Progenitor cell of endocrine pancreas (in vitro differentiated cells): ENCODE measurements around the gene ZXDC. TPM values are rescaled to one million over a fixed set of nuclear protein-coding genes. Genes with fewer than 3 reads are reported as not detected.

Experiments
- DNase-seq: peaks from one replicate; pipeline ENCODE4 v3.0.0; 2021; ENCODE audit warnings: low spot score; ENCODE audit not compliant: unreplicated experiment
- H3K27ac Mint-ChIP-seq: 2 replicates; pipeline ENCODE4 v1.8.0; 2021; ENCODE audit warnings: mild to moderate bottlenecking, moderate library complexity, mixed read lengths
- H3K27me3 Mint-ChIP-seq: 2 replicates; pipeline ENCODE4 v1.8.0; 2021; ENCODE audit warnings: mixed read lengths
- H3K36me3 Mint-ChIP-seq: 2 replicates; pipeline ENCODE4 v1.8.0; 2022; ENCODE audit warnings: mixed read lengths; ENCODE audit not compliant: insufficient read depth
- H3K4me1 Mint-ChIP-seq: 2 replicates; pipeline ENCODE4 v1.8.0; 2021; ENCODE audit warnings: low read depth, mixed read lengths
- H3K4me3 Mint-ChIP-seq: 2 replicates; pipeline ENCODE4 v1.8.0; 2021; ENCODE audit warnings: low read depth, mild to moderate bottlenecking, moderate library complexity, mixed read lengths
- H3K9me3 Mint-ChIP-seq: 2 replicates; pipeline ENCODE4 v1.8.0; 2021; ENCODE audit warnings: low read depth, mixed read lengths
- total RNA-seq: library from RNA; stranded (reverse); gene quantifications from 2 replicates; pipeline ENCODE4 v1.2.1, GENCODE V29; 2021
- TF ChIP-seq, protein P1 (sequence below): fragments of 200-600 bp; sonication (generic); IDR thresholded peaks from one replicate; pipeline ENCODE4 v1.5.0; 2021; ENCODE audit warnings: antibody characterized with exemption, mild to moderate bottlenecking; ENCODE audit not compliant: unreplicated experiment

Gene ZXDC
- total RNA-seq, 1 donor from 2014 or later, result 40.5 TPM

DNA sequence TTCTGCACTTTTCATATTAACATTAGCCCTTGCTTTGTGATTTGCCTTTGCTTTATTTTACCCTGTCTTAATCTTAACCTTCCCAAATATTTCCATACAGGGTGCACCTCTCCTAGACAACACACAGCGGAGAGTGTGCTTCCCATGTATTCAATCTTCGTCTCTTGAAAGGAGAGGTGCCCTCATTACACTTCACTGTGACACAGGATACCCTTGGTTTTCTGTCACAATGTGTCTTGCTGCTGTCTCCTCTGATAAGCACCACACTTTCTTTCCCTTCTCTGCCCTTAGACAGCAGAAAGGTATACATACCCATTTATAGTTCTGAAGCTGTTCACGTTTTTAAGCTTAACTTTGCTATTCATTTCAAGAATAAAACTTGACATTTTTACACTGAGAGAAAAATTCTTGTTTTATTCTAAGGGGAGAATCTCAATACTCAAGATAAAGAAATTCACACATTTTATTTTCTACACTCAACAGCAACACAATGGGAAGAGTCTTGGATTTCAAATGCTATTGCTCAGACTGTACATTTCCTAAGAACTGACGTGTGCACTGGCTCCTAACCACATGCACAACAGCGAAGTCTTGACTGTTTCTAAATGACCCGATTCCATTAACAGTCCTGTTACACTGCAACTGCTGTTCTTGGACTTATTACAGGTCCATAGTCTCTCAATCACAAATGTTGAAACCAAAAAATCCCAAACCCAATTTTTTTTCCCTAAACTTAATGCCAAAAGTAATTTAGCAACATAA lies 21.1 kb downstream of the ZXDC start:
- H3K9me3 Mint-ChIP-seq, result no peaks in the 10 kb centered on the region
- peaks cover 19% of the 10 kb centered on the region for H3K36me3 Mint-ChIP-seq
- H3K4me1 Mint-ChIP-seq, result no peaks in the 10 kb centered on the region
- H3K4me3 Mint-ChIP-seq, result no peak overlapping the region
- H3K27ac Mint-ChIP-seq, result no peak overlapping the region
- no peak for DNase-seq
- TF ChIP-seq, protein P1, sequence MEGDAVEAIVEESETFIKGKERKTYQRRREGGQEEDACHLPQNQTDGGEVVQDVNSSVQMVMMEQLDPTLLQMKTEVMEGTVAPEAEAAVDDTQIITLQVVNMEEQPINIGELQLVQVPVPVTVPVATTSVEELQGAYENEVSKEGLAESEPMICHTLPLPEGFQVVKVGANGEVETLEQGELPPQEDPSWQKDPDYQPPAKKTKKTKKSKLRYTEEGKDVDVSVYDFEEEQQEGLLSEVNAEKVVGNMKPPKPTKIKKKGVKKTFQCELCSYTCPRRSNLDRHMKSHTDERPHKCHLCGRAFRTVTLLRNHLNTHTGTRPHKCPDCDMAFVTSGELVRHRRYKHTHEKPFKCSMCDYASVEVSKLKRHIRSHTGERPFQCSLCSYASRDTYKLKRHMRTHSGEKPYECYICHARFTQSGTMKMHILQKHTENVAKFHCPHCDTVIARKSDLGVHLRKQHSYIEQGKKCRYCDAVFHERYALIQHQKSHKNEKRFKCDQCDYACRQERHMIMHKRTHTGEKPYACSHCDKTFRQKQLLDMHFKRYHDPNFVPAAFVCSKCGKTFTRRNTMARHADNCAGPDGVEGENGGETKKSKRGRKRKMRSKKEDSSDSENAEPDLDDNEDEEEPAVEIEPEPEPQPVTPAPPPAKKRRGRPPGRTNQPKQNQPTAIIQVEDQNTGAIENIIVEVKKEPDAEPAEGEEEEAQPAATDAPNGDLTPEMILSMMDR, result no peak
- no peaks in the 10 kb centered on the region for H3K27me3 Mint-ChIP-seq

DNA sequence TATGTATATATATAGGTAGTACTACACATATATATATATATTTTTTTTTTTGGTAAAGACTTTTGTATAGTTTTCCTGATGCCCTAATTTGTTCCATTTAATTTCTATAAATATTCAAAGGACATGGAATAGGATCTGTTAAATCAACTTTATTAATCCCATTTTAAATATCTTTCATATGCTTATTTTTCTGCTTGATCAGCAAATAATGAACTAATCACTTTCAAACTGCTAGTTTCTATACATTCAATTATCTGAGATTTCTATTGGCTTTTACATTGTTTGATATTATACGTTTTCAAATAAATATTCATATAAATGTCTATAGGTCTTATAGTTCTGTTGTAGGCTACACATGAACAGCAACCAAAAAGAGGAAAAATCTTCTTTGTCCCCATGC lies 21.7 kb downstream of the ZXDC start:
- Mint-ChIP-seq H3K4me1 (no peaks in the 10 kb centered on the region), H3K4me3 (no peak overlapping the region), H3K36me3 (peaks cover 19% of the 10 kb centered on the region), H3K27me3 (no peaks in the 10 kb centered on the region), H3K9me3 (no peaks in the 10 kb centered on the region), H3K27ac (no peak overlapping the region)
- no peak for DNase-seq
- TF ChIP-seq, protein P1, result no peak

DNA sequence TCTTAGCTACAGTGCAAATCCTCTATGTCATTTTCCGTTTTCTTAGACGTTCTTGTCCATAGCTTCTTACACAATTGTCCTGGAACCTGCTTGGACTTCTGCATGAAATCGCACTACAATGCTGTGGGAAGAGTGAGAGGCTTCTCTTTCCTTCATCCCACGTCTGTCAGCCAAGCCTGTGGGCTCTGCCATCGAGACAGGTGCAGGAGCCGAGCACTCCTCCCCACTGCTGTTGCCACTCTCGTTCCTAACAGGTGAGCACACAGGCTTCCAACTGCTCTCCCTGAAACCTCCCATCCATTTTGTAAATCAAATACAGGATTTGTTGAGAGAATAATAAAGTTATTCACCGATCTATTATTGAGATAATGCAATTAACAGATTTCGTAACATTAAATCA lies 23.5 kb downstream of the ZXDC start:
- H3K4me3 Mint-ChIP-seq, result no peak overlapping the region
- peaks cover 12% of the 10 kb centered on the region for H3K36me3 Mint-ChIP-seq
- H3K9me3 Mint-ChIP-seq, result no peaks in the 10 kb centered on the region
- no peak overlapping the region for H3K27ac Mint-ChIP-seq
- TF ChIP-seq, protein P1, result no peak
- no peak for DNase-seq
- H3K4me1 Mint-ChIP-seq, result no peaks in the 10 kb centered on the region
- H3K27me3 Mint-ChIP-seq, result no peaks in the 10 kb centered on the region

GRCh38 chr3:126451511-126451910 lies 24.2 kb downstream of the ZXDC start:
- H3K4me3 Mint-ChIP-seq, result no peak overlapping the region
- TF ChIP-seq, protein P1, result no peak
- no peaks in the 10 kb centered on the region for H3K9me3 Mint-ChIP-seq
- no peak for DNase-seq
- H3K4me1 Mint-ChIP-seq, result no peaks in the 10 kb centered on the region
- H3K27me3 Mint-ChIP-seq, result no peaks in the 10 kb centered on the region
- peaks cover 10% of the 10 kb centered on the region for H3K36me3 Mint-ChIP-seq
- no peak overlapping the region for H3K27ac Mint-ChIP-seq

GRCh38 chr3:126450744-126451143 lies 24.9 kb downstream of the ZXDC start:
- TF ChIP-seq, protein P1, result no peak
- H3K4me1 Mint-ChIP-seq, result peaks cover 5% of the 10 kb centered on the region
- peaks cover 12% of the 10 kb centered on the region for H3K36me3 Mint-ChIP-seq
- no peak for DNase-seq
- H3K9me3 Mint-ChIP-seq, result no peaks in the 10 kb centered on the region
- H3K27me3 Mint-ChIP-seq, result no peaks in the 10 kb centered on the region
- H3K27ac Mint-ChIP-seq, result no peak overlapping the region
- no peak overlapping the region for H3K4me3 Mint-ChIP-seq
